Activated CD8-positive, alpha-beta memory T cell treated with anti-CD3 and anti-CD28 coated beads for 1 hour (primary cell): Measurements from ENCODE around the gene SYTL1.

Experiments used
- DNase-seq, 2 donors: peaks; one replicate each; pipeline ENCODE4 v3.0.0-alpha.2; 2020; ENCODE audit warnings: low read depth in 1 of 2; ENCODE audit errors: extremely low read depth in 1 of 2

Gene SYTL1

DNA sequence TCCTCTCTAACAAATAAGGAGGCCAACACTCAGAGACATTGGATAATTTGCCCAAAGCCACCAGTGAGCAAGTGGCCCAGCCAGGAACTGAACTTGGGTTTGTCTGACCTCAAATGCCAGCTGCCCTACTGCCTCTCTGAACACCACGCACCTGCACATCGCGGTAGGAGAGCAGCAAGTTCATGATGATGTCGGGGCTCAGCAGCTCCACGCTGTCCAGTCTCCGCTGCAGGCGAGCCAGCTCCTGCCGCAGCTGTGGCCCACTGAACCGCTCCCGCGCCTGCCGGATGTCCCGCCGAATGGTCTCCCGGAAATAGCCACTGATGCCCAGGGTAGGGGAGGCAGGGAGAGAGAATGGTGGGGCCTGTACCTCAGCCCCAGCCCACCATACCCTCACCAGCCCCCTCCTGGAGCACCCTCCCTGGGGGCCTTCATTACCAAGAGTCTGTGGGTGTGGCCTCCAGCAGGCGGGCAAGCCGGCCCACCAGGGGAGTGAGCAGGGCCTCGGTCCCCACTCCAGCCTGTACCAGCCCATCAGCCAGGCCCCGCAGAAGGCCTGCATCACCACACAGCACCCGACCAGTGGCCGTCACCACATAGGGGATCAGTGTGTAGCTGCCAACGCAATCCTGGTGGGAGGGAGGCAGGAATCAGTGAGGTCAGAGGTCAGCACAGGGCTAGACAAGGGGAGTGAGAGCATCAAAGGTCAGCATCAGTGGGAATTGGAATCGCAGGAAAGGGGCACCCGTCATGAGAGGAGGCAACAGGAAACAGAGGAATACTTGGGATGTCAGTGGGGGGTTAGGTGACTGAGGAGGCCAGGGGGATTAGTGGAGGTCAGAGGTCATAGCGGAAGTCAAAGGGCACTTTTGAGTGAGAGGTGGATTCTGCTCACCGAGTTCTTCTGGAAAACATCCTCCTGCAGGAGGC, 22.2 kb downstream of the SYTL1 start:
- no peak for DNase-seq

DNA sequence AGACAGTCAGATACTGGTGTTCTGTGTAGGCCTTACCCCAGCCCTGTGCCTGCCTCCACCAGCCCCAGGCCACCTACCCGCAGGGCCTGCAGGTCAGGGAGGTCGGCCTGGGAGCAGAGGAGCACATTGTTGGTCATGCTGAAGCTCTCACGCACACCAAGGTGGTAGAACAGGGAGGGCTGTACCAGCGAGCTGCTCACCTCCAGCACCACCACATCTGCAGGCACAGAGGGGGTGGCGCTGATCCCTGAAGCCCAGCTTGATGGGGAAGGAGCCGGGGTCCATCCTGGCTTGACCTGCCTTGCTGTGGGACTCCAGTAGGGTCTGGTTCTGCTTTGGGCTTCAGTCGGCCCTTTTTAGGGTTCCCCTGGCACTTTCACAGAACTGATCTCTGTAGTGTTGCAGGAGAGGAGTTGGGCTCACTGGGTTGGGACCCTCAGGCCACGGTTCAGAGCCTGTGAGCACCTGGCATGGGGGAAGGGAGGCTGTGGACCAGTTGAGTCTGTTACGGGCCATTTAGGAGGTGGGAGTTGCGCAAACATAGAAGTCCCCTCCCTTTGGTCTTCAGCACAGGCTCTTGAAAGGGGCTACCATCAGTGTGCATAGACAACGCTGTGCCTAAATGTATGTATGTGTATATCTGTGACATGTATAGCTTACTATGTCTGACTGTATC, 23.0 kb downstream of the SYTL1 start:
- no peak for DNase-seq

GRCh38 chr1:27365372-27366112, 23.7 kb downstream of the SYTL1 start:
- DNase-seq: peak in 1 of 2 donors; percentile 66

DNA sequence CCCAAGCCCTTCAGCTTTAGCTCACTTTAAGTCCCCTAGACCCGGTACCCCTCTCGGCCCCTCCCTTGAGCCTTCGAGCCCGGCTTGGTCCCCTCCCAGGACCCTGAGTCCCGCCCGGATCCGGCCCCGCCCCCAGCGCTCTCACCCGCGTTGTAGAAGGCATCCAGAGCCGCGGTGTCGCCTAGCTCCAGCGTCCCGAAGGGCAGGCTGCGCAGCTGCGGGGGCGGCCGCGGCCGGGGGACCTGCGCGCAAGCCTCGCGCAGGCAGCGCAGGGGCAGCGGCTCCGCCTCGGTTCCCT, 24.2 kb downstream of the SYTL1 start:
- DNase-seq: peak in 1 of 2 donors; percentile 54

GRCh38 chr1:27366411-27367159, 24.8 kb downstream of the SYTL1 start, which contains the start of gene MAP3K6:
MAP3K6 (minus strand) TSS chr1:27366961; CDS start chr1:27366597, 364 bp downstream.
- DNase-seq: no peak

- no peak for DNase-seq
Observed at GRCh38 chr1:27367160-27367650, 25.4 kb downstream of the SYTL1 start.

DNA sequence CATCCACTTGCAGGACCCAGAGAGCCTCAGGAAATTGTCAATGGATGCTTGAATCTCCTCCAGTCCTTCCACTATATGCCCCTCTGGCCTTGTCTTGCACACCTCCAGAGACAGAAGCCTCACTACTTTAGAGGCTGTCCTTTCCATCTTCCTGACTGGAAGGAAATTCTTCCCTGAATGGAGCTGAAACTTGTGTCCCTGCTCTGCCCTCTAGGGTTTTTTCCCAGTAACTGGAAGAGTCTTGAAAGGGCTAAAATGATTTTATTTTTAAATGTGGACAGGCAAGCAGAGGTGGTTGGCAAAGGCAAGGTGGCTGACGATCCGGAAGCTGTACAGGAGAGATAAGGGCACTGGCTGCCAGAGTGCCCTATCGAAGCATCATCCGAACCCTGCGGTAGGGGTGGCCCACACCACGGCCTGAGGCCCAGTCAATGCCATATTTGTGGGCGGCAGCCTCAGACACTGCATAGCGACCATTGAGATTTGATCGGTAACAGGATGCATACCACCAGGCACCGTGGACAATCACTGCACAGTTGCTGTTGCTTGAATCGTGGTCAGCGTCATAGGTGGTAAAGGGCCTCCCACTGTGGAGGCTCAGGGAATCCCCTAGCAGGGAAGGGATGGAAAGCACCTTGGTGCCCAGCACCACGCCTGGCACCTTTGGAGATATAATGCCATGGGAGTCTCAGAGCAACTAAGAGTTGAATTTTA, 27.2 kb downstream of the SYTL1 start:
- DNase-seq: no peak

GRCh38 chr1:27372022-27372807, 30.4 kb downstream of the SYTL1 start:
- DNase-seq: no peak

GRCh38 chr1:27372808-27373690, 31.2 kb downstream of the SYTL1 start:
- DNase-seq: no peak

DNA sequence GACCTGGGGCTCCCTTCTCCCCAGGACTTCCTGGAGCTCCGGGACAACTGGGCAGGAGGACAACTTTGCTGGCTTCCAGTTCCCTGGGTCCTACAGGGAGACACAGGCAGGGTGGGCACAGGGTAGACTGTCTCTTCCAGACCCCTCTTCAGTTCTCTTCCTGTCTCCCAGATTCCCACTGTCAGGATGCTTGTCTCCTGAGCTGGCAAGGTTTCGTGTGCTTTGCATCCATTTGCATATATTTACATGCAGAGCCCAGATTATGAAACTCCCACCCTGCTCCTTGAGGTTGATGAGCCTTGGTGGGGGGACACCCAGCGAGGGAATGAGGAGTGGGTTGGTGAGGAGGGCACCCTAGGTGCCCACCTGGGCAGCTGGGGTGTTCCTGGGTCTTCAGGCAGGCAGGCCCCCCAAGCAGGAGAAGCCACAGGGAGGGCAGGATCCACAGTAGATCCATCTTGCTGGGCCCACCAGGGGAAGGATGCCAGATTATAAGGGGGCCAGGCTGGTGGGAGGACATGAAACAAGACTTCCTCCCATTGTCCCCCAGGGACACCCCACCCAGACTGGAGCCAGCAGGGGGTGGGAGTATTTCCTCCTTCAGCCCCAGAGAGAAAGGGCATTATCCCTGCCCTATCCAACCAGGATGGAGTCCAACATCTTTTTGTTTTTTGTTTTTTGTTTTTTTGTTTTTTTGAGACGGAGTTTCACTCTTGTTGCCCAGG, 32.7 kb downstream of the SYTL1 start, which contains the start of gene FCN3:
FCN3 (minus strand) TSS at position 463 of the 725 bp plus-strand sequence; CDS start at position 457, 6 bp downstream.
- DNase-seq: no peak

GRCh38 chr1:27377760-27378495, 36.1 kb downstream of the SYTL1 start:
- DNase-seq: no peak

DNA sequence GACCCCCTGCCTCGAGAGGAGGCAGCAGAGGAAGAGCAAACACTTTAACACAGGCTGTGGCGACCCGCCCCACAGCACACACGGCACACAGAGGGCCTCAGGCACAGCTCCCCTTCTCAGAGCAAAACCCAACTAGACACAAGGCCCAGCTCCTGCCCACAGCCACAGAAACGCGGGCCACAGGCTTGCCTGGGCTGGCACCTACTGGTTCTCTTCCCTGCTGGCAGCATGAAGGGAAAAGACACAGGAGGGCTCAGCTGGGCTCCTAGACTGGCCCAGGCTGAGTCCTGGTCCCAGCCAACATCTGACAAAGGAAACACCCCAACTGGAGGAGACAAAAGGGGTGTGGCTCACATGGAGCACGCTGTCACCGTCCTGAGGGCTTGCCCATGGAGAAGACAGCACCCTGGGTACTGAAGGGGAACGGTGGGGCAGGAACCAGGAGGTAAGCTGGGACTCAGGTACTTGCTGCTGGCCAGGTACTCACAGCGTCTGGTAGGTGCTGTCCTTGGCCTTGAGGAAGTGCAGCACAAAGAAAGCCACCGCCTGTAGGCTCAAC, 37.8 kb downstream of the SYTL1 start:
- no peak for DNase-seq

DNA sequence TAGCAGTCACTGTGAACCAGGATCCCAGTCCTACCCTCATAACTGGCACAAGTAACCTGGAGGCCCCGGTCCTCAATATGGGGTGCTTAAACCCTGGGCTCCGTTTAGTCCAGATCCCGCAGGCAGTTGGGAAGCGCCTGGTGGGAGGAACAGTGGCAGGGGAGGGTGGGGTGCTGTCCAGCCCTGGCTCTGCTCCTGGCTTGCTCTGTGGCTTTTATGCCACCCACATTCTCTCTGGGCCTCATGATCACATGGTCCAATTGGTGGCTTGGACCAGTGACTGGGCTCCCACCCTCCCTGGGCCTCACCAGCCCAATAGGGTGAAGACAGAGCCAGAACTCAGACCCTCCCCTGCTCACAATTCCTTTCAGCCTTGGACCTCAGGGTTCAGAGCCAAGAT, 38.4 kb downstream of the SYTL1 start:
- no peak for DNase-seq

DNA sequence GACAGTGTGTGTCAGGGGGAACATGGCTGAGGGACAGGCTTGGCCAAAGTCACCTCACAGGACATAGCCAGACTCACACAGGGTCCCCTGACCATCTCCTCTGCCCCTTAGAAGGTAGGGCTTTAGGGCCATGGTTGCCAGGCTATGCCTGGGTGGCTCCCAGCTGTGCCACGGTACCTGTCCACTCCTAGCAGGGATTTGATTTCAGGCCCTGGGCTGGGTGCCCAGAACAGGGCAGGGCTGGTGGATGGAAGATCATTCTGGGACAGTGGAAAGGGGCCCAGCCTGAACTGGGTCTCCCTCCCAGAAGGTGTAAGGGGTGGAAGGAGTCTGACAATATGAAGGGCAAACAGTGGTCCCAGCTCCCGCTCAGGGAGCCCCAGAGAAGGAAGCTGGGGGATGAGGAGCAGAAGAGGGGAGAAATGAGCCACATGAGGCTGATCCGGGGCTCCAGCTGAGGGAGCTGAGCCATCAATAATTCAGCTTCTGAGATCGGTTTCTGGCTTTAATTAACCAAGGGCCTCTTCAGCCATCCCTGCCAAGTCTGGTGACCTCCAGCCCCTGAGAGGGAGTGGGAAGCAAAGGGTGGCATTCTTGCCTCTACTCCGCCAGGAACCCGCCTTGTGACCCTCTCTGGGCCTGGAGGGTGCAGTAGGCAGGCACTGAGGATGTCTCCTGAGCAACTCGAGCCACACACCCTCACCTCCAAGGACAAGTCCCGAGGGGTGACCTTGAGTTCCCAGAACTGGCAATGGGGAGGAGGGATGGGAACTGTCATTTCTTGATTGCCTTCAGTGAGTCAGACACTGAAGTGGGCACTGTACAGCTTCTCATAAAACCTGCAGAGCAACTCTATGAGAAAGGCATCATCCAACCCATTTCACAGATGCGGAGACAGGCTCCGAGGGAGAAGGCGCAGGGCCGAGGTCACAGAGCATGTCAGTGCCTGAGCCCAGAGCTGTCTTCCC, 39.2 kb downstream of the SYTL1 start:
- no peak for DNase-seq
